Lung (tissue), 12 donors: ENCODE data around the gene KCTD10. TPM values are rescaled to one million over a fixed set of nuclear protein-coding genes. Genes with fewer than 3 reads are reported as not detected.
"Not testable (repeated sequence)": the region's sequence is repeated elsewhere in the genome, so short reads cannot be mapped to it uniquely, and the experiment has no call there.

Experiments used
- ATAC-seq: fragments of 200-7000 bp; cut with Tn5 transposase; one replicate; pipeline ENCODE4 v1.9.1; 2020; ENCODE audit warnings: moderate number of reproducible peaks; ENCODE audit not compliant: insufficient read depth, low FRiP score
- DNase-seq, 3 donors: peaks; one replicate each; pipeline ENCODE4 v3.0.0-alpha.2; 2013 to 2017
- H3K27ac ChIP-seq, 2 donors: one replicate each; pipeline ENCODE4 v1.5.1; 2013; ENCODE audit warnings: mild to moderate bottlenecking in 2 of 2, moderate library complexity in 2 of 2, control low read depth in 1 of 2, inconsistent platforms in 1 of 2, low read depth in 1 of 2, low read length in 1 of 2
- H3K27me3 ChIP-seq, 3 donors: one replicate each; pipeline ENCODE4 v1.5.1; 2013; ENCODE audit warnings: low read length in 2 of 3; ENCODE audit not compliant: control insufficient read depth in 3 of 3, insufficient read depth in 3 of 3
- H3K36me3 ChIP-seq, 4 donors: one replicate each; pipeline ENCODE4 v1.5.1; 2013; ENCODE audit warnings: low read length in 4 of 4, mild to moderate bottlenecking in 1 of 4, moderate library complexity in 1 of 4; ENCODE audit not compliant: control insufficient read depth in 4 of 4, insufficient read depth in 4 of 4
- H3K4me1 ChIP-seq, 5 donors: one replicate each; pipeline ENCODE4 v1.5.1; 2013; ENCODE audit warnings: low read length in 5 of 5, mild to moderate bottlenecking in 2 of 5, moderate library complexity in 1 of 5; ENCODE audit not compliant: control insufficient read depth in 5 of 5, insufficient read depth in 5 of 5
- H3K4me3 ChIP-seq: one replicate; pipeline ENCODE4 v1.5.1; 2013; ENCODE audit warnings: mild to moderate bottlenecking, control low read depth, moderate library complexity
- H3K9ac ChIP-seq, 2 donors: one replicate each; pipeline ENCODE4 v1.5.1; 2013; ENCODE audit warnings: low read length in 2 of 2, control low read depth in 1 of 2; ENCODE audit not compliant: insufficient read depth in 1 of 2
- H3K9me3 ChIP-seq, 4 donors: one replicate each; pipeline ENCODE4 v1.5.1; 2013; ENCODE audit warnings: low read length in 3 of 4, mild to moderate bottlenecking in 1 of 4, moderate library complexity in 1 of 4; ENCODE audit not compliant: control insufficient read depth in 4 of 4, insufficient read depth in 3 of 4
- WGBS, 2 donors: extraction: QIAGEN DNeasy Blood & Tissue Kit; methylation state at CpG; one replicate each; pipeline ENCODE4 v1.1.7; 2013; 5-methylcytosine and 5-hydroxymethylcytosine counted together
- polyA plus RNA-seq, 2 donors: library from polyadenylated mRNA; stranded (reverse); fragments of 200-250 nt; gene quantifications; one replicate each; pipeline ENCODE4 v1.2.1, GENCODE V29; 2013
- total RNA-seq, 2 donors: library from RNA; depleted of rRNA in 1 of 2; stranded (reverse); fragments of >200 nt in 1 of 2; gene quantifications; one replicate each; pipeline ENCODE4 v1.2.1, GENCODE V29; 2014 to 2021
- TF ChIP-seq, protein P1 (sequence below): IDR thresholded peaks from 2 replicates; pipeline ENCODE4 v1.5.1; 2012; ENCODE audit warnings: mild to moderate bottlenecking; ENCODE audit errors: control extremely low read depth, extremely low read depth
- donor health status: control.
- donor health status: control.
- donor health status: Bipolar disorder and iron deficiency.
- donor health status: healthy.
- donor health status: DM: yes; HTN: yes; CAD: no.

The KCTD10 gene
- total and polyA plus RNA-seq, 4 donors = 21.7 to 72.6 (median 53.7) TPM

- H3K27ac ChIP-seq = peak overlapping the region; percentile 97
- no peaks in the 10 kb centered on the region for H3K27me3 ChIP-seq
- DNase-seq (peak; percentile 11 to 18 (median 16)), ATAC-seq (no peak)
- TF ChIP-seq, protein P1, sequence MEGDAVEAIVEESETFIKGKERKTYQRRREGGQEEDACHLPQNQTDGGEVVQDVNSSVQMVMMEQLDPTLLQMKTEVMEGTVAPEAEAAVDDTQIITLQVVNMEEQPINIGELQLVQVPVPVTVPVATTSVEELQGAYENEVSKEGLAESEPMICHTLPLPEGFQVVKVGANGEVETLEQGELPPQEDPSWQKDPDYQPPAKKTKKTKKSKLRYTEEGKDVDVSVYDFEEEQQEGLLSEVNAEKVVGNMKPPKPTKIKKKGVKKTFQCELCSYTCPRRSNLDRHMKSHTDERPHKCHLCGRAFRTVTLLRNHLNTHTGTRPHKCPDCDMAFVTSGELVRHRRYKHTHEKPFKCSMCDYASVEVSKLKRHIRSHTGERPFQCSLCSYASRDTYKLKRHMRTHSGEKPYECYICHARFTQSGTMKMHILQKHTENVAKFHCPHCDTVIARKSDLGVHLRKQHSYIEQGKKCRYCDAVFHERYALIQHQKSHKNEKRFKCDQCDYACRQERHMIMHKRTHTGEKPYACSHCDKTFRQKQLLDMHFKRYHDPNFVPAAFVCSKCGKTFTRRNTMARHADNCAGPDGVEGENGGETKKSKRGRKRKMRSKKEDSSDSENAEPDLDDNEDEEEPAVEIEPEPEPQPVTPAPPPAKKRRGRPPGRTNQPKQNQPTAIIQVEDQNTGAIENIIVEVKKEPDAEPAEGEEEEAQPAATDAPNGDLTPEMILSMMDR = no peak
- H3K4me1 ChIP-seq = peaks cover 8 to 32% (median 13%) of the 10 kb centered on the region in 5 donors
- H3K4me3 ChIP-seq = peak overlapping the region; percentile 86
- WGBS, 2 donors = 17 to 26% methylated on average over 19 of the region's 19 CpGs
- H3K36me3 ChIP-seq = peaks cover 0 to 3% (median 1%) of the 10 kb centered on the region in 4 donors
- no peaks in the 10 kb centered on the region for H3K9me3 ChIP-seq
- peak overlapping the region; percentile 63 to 92 for H3K9ac ChIP-seq
Observed at GRCh38 chr12:109475993-109476806, 900 bp downstream of the KCTD10 start.

DNA sequence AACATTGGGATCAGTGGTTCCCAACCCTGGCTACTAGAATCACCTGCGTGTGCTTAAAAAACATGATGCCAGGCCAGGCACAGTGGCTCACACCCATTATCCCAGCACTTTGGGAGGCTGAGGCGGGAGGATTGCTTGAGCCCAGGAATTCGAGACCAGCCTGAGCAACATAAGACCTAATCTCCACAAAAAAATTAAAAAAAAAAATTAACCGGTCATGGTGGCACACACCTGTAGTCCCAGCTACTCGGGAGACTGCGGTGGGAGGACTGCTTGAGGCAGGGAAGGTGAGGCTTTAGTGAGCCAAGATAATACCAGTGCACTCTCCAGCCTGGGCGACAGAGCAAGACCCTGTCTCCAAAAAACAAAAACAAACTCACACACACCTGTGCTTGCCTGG lies 2.0 kb downstream of the KCTD10 start:
- ATAC-seq = no peak
- no peaks in the 10 kb centered on the region for H3K9me3 ChIP-seq
- WGBS, 2 donors = 89 to 93% methylated on average over 7 of the region's 7 CpGs
- no peaks in the 10 kb centered on the region for H3K27me3 ChIP-seq
- peaks cover 0 to 6% (median 3%) of the 10 kb centered on the region in 4 donors for H3K36me3 ChIP-seq
- TF ChIP-seq, protein P1 = no peak
- no peak overlapping the region for H3K4me3 ChIP-seq
- H3K27ac ChIP-seq = no peak overlapping the region
- peaks cover 8 to 33% (median 13%) of the 10 kb centered on the region in 5 donors for H3K4me1 ChIP-seq
- H3K9ac ChIP-seq = no peak overlapping the region
- no peak for DNase-seq

DNA sequence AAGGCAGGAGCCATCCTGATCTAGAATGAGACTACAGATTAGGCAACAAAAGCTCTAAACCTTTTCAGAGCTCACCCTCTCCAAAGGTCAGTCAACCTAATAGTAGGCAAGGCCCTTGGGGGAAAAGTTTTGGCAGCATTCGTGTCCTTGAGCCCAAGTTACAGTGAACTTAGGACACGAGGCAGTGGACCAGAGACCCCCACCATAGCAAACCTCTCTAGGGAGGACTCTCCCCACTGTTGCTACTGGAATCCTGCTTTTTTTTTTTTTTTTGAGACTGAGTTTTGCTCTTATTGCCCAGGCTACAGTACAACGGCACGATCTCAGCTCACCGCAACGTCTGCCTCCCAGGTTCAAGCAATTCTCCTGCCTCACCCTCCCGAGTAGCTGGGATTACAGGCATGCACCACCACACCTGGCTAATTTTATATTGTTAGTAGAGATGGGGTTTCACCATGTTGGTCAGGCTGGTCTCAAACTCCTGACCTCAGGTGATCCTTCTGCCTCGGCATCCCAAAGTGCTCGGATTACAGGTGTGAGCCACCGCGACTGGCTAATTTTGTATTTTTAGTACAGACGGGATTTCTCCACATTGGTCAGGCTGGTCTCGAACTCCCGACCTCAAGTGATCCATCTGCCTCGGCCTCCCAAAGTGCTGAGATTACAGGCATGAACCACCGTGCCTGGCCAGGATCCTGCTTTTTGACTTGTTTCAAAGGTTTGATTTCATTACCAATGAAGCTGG lies 3.4 kb downstream of the KCTD10 start:
- not testable (repeated sequence) for H3K4me3 ChIP-seq, H3K27me3 ChIP-seq, DNase-seq, ATAC-seq, H3K9ac ChIP-seq, H3K9me3 ChIP-seq
- H3K4me1 ChIP-seq = peaks cover 8 to 32% (median 15%) of the 10 kb centered on the region in 5 donors
- H3K36me3 ChIP-seq = peaks cover 6 to 11% (median 9%) of the 10 kb centered on the region in 4 donors
- H3K27ac ChIP-seq = peak overlapping the region in 1 of 2 donors; percentile 38
- 93 to 97% methylated on average over 16 of the region's 16 CpGs for WGBS, 2 donors

- TF ChIP-seq, protein P1 = no peak
- Histone ChIP-seq H3K27ac (peak overlapping the region in 1 of 2 donors; percentile 38), H3K4me1 (peaks cover 8 to 30% (median 13%) of the 10 kb centered on the region in 5 donors)
Observed at GRCh38 chr12:109473006-109473405, 4.1 kb downstream of the KCTD10 start.

More at GRCh38 chr12:109473006-109473405, 4.1 kb downstream of the KCTD10 start:
- Histone ChIP-seq H3K9ac (no peak overlapping the region), H3K27me3 (no peaks in the 10 kb centered on the region), H3K9me3 (no peaks in the 10 kb centered on the region), H3K36me3 (peaks cover 8 to 13% (median 11%) of the 10 kb centered on the region in 4 donors), H3K4me3 (no peak overlapping the region)
- WGBS, 2 donors = 78 to 84% methylated on average over 3 of the region's 3 CpGs
- ATAC-seq (no peak), DNase-seq (no peak)
